Measurements from ENCODE around the gene SAP30L.

DNA sequence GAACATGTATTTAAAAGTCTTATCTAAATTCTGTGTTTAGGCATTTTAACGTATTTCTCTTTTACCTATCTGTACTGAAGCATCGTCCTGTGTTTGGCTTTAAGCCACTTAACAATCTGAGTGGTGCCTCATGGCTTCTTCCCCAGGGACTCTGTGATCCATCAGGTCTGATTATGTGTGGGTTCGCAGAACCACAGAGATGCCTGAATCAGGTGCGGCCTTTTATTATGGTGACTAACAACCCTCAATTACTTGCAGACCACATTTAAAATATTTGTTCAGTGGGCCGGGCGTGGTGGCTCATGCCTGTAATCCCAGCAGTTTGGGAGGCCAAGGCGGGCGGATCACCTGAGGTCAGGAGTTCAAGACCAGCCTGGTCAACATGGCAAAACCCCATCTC is 39.6 kb upstream of the SAP30L start:
- TF ChIP-seq EP300 (IDR thresholded peaks at IDR 0.05) (no peak), POLR2A (IDR thresholded peaks at IDR 0.05) (no peak)
- TF ChIP-seq, protein P1, sequence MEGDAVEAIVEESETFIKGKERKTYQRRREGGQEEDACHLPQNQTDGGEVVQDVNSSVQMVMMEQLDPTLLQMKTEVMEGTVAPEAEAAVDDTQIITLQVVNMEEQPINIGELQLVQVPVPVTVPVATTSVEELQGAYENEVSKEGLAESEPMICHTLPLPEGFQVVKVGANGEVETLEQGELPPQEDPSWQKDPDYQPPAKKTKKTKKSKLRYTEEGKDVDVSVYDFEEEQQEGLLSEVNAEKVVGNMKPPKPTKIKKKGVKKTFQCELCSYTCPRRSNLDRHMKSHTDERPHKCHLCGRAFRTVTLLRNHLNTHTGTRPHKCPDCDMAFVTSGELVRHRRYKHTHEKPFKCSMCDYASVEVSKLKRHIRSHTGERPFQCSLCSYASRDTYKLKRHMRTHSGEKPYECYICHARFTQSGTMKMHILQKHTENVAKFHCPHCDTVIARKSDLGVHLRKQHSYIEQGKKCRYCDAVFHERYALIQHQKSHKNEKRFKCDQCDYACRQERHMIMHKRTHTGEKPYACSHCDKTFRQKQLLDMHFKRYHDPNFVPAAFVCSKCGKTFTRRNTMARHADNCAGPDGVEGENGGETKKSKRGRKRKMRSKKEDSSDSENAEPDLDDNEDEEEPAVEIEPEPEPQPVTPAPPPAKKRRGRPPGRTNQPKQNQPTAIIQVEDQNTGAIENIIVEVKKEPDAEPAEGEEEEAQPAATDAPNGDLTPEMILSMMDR (IDR thresholded peaks at IDR 0.05) = no peak

All from sigmoid colon (tissue), 4 donors.